PC-3 (cell line): ENCODE measurements around the gene AUTS2. TPM values are rescaled to one million over a fixed set of nuclear protein-coding genes. Genes with fewer than 3 reads are reported as not detected.

Experiments
- ATAC-seq: fragments of 200-7000 bp; cut with Tn5 transposase; 2 replicates; pipeline ENCODE4 v1.9.1; 2020; ENCODE audit warnings: mild to moderate bottlenecking, moderate library complexity
- BruUV-seq: library from RNA; stranded (reverse); fragments of 400-500 nt; replicated peaks from 2 replicates; lab custom pipeline; 2021; lab: Mats Ljungman, UMichigan
- CTCF ChIA-PET: fragments of 300-600 bp; sonication (Branson Sonifier 250); formaldehyde crosslinking; loops from one replicate; lab custom pipeline; 2022; ENCODE audit warnings: antibody characterized with exemption; lab: Charles Lee
- POLR2A ChIA-PET: fragments of 300-600 bp; sonication (Branson Sonifier 250); formaldehyde crosslinking; loops from one replicate; lab custom pipeline; 2022; ENCODE audit warnings: antibody characterized with exemption; ENCODE audit not compliant: unreplicated experiment; lab: Charles Lee
- DNase-seq: peaks from one replicate; pipeline ENCODE4 v3.0.0-alpha.2; 2015
- H2AFZ ChIP-seq: fragments of 300-600 bp; sonication (generic); 2 replicates; pipeline ENCODE4 v1.6.0; 2016; ENCODE audit warnings: antibody characterized with exemption, low read length
- H3F3A ChIP-seq: fragments of 300-600 bp; sonication (generic); one replicate; pipeline ENCODE4 v1.6.0; 2017; ENCODE audit warnings: antibody characterized with exemption, low read length, control low read depth, mild to moderate bottlenecking; ENCODE audit not compliant: unreplicated experiment
- H3K27ac ChIP-seq: fragments of 300-600 bp; sonication (generic); 2 replicates; pipeline ENCODE4 v1.5.1; 2016; ENCODE audit warnings: mild to moderate bottlenecking, low read length
- H3K27me3 ChIP-seq: fragments of 300-600 bp; sonication (generic); 2 replicates; pipeline ENCODE4 v1.6.1; 2016; ENCODE audit warnings: low read length, mixed read lengths
- H3K36me3 ChIP-seq: fragments of 300-600 bp; sonication (generic); 2 replicates; pipeline ENCODE4 v1.6.1; 2016; ENCODE audit warnings: low read depth, mixed run types, low read length, mixed read lengths
- H3K4me1 ChIP-seq: fragments of 300-600 bp; sonication (generic); 2 replicates; pipeline ENCODE4 v1.5.1; 2016; ENCODE audit warnings: low read length; ENCODE audit not compliant: insufficient read depth
- H3K4me2 ChIP-seq: fragments of 300-600 bp; sonication (generic); 2 replicates; pipeline ENCODE4 v1.6.0; 2016; ENCODE audit warnings: low read length
- H3K4me3 ChIP-seq: fragments of 300-600 bp; sonication (generic); 2 replicates; pipeline ENCODE4 v1.5.1; 2016; ENCODE audit warnings: mild to moderate bottlenecking, low read length, mixed read lengths
- H3K79me2 ChIP-seq: fragments of 300-600 bp; sonication (generic); 2 replicates; pipeline ENCODE4 v1.6.1; 2017; ENCODE audit warnings: low read length, mixed read lengths
- H3K9ac ChIP-seq: fragments of 300-600 bp; sonication (generic); 2 replicates; pipeline ENCODE4 v1.6.0; 2016; ENCODE audit warnings: mild to moderate bottlenecking, low read length
- H3K9me2 ChIP-seq: fragments of 300-600 bp; sonication (generic); replicated peaks from 2 replicates; pipeline ENCODE4 v1.6.1; 2016; ENCODE audit warnings: mixed run types, low read length, mixed read lengths
- H3K9me3 ChIP-seq: fragments of 300-600 bp; sonication (generic); 2 replicates; pipeline ENCODE4 v1.6.1; 2016; ENCODE audit warnings: low read length, mixed read lengths
- H4K20me1 ChIP-seq: fragments of 300-600 bp; sonication (generic); 2 replicates; pipeline ENCODE4 v1.6.1; 2016; ENCODE audit warnings: low read length, mixed read lengths
- EZH2 ChIP-seq: fragments of 300-600 bp; sonication (generic); IDR thresholded peaks from one replicate; pipeline ENCODE4 v1.6.1; 2017; ENCODE audit warnings: antibody characterized with exemption, mild to moderate bottlenecking, low read length; ENCODE audit not compliant: unreplicated experiment
- EZH2phosphoT487 ChIP-seq: fragments of 300-600 bp; sonication (generic); IDR thresholded peaks from 2 replicates; pipeline ENCODE4 v1.6.1; 2018; ENCODE audit warnings: mild to moderate bottlenecking, antibody characterized with exemption, low read length, borderline replicate concordance
- intact Hi-C: fragments of 100-400 bp; cut with micrococcal nuclease; formaldehyde crosslinking; loops from 2 replicates; pipeline ENCODE4 v1.9.0; 2023
- total RNA-seq: library from RNA; depleted of rRNA; stranded (reverse); fragments of >200 nt; gene quantifications from 2 replicates; pipeline ENCODE4 v1.2.3, GENCODE V29; 2014
- TF ChIP-seq, protein P1 (sequence below): fragments of 300-600 bp; sonication (generic); conservative IDR thresholded peaks from 2 replicates; pipeline ENCODE4 v1.5.1; 2017; ENCODE audit warnings: antibody characterized with exemption, low read depth, mild to moderate bottlenecking, low read length

Gene AUTS2
- total RNA-seq, 1 experiment from 2014 or later = not detected

- Histone ChIP-seq H3K4me3 (no peak overlapping the region), H3K27ac (no peak overlapping the region), H3K4me2 (no peak overlapping the region), H3K36me3 (no peaks in the 10 kb centered on the region), H3K79me2 (no peaks in the 10 kb centered on the region), H3K9ac (no peak overlapping the region), H2AFZ (no peak overlapping the region), H4K20me1 (no peaks in the 10 kb centered on the region), H3F3A (no peaks in the 10 kb centered on the region), H3K9me3 (no peaks in the 10 kb centered on the region), H3K27me3 (no peaks in the 10 kb centered on the region), H3K9me2 (no peaks in the 10 kb centered on the region), H3K4me1 (no peaks in the 10 kb centered on the region)
- ChIA-PET CTCF (no interaction called here), POLR2A (no interaction called here)
- DNase-seq (no peak), ATAC-seq (no peak)
- TF ChIP-seq EZH2phosphoT487 (no peak), EZH2 (no peak)
- TF ChIP-seq, protein P1, sequence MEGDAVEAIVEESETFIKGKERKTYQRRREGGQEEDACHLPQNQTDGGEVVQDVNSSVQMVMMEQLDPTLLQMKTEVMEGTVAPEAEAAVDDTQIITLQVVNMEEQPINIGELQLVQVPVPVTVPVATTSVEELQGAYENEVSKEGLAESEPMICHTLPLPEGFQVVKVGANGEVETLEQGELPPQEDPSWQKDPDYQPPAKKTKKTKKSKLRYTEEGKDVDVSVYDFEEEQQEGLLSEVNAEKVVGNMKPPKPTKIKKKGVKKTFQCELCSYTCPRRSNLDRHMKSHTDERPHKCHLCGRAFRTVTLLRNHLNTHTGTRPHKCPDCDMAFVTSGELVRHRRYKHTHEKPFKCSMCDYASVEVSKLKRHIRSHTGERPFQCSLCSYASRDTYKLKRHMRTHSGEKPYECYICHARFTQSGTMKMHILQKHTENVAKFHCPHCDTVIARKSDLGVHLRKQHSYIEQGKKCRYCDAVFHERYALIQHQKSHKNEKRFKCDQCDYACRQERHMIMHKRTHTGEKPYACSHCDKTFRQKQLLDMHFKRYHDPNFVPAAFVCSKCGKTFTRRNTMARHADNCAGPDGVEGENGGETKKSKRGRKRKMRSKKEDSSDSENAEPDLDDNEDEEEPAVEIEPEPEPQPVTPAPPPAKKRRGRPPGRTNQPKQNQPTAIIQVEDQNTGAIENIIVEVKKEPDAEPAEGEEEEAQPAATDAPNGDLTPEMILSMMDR = no peak
- BruUV-seq = no TSS peak
- intact Hi-C loops = no loop called here
These were observed 175.4 kb downstream of the AUTS2 start for GRCh38 chr7:69773535-69774225.

DNA sequence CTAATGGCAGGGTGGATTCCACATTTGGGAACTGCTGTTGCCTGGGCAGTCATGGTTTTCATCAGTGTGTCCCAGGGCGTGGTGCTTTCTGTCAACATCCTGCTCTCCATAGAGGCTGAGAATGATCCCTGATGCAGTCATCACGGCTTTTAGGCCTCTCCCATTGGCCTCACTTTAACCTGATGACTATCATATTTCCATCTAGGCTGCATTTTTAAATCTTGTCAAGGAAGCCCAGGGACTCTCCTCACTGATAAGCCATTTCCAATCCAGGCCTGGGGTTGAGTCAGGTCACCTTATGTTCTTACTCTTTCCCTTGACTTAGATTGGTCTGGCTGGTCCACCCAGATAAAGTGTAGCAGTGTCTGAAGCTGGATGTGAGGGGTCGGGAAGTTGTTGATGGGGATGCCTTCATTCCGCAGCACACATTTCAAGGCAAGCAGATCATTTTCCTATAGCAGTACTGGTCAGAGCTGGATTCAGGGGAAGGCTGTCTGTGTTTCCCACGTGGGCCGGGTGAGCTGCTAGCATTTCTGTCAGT is 177.0 kb downstream of the AUTS2 start:
- no peak overlapping the region for H2AFZ ChIP-seq
- CTCF ChIA-PET = no interaction called here
- DNase-seq (no peak), ATAC-seq (no peak)
- no peaks in the 10 kb centered on the region for H3K9me2 ChIP-seq
- H3K9ac ChIP-seq = no peak overlapping the region
- no peak overlapping the region for H3K4me2 ChIP-seq
- H3K4me1 ChIP-seq = no peaks in the 10 kb centered on the region
- H3F3A ChIP-seq = no peaks in the 10 kb centered on the region
- H3K36me3 ChIP-seq = no peaks in the 10 kb centered on the region
- TF ChIP-seq, protein P1 = no peak
- TF ChIP-seq EZH2phosphoT487 (no peak), EZH2 (no peak)
- no peak overlapping the region for H3K4me3 ChIP-seq
- no peak overlapping the region for H3K27ac ChIP-seq
- BruUV-seq = no TSS peak
- no peaks in the 10 kb centered on the region for H3K9me3 ChIP-seq
- intact Hi-C loops = no loop called here
- no peaks in the 10 kb centered on the region for H4K20me1 ChIP-seq
- POLR2A ChIA-PET = no interaction called here
- no peaks in the 10 kb centered on the region for H3K27me3 ChIP-seq
- no peaks in the 10 kb centered on the region for H3K79me2 ChIP-seq

GRCh38 chr7:69776611-69777010 is 178.3 kb downstream of the AUTS2 start:
- ChIA-PET CTCF (no interaction called here), POLR2A (no interaction called here)
- Histone ChIP-seq H2AFZ (no peak overlapping the region), H3F3A (no peaks in the 10 kb centered on the region), H3K79me2 (no peaks in the 10 kb centered on the region), H3K9ac (no peak overlapping the region), H3K4me2 (no peak overlapping the region), H3K27me3 (no peaks in the 10 kb centered on the region), H3K9me2 (no peaks in the 10 kb centered on the region), H3K4me3 (no peak overlapping the region), H3K4me1 (no peaks in the 10 kb centered on the region), H3K9me3 (no peaks in the 10 kb centered on the region), H4K20me1 (no peaks in the 10 kb centered on the region), H3K27ac (no peak overlapping the region), H3K36me3 (no peaks in the 10 kb centered on the region)
- intact Hi-C loops = no loop called here
- DNase-seq (no peak), ATAC-seq (no peak)
- TF ChIP-seq, protein P1 = no peak
- TF ChIP-seq EZH2phosphoT487 = no peak
- TF ChIP-seq EZH2 = no peak
- BruUV-seq = no TSS peak
